Ecto neural progenitor cell (in vitro differentiated cells): ENCODE data around the gene ABHD15.

Experiments
- DNase-seq: peaks from one replicate; pipeline ENCODE4 v3.0.0-alpha.2; 2018; ENCODE audit warnings: low spot score

ABHD15 gene

GRCh38 chr17:29583324-29584248 is 16.7 kb upstream of the ABHD15 start:
- DNase-seq: peak; percentile 47

- DNase-seq: no peak
Measured at GRCh38 chr17:29582772-29583171, 15.9 kb upstream of the ABHD15 start.

GRCh38 chr17:29582254-29582765 is 15.5 kb upstream of the ABHD15 start:
- DNase-seq: no peak

GRCh38 chr17:29581583-29582253 is 14.9 kb upstream of the ABHD15 start:
- DNase-seq: peak; percentile 46

GRCh38 chr17:29579866-29580771 is 13.3 kb upstream of the ABHD15 start:
- DNase-seq: peak; percentile 86

- DNase-seq: no peak
Measured at GRCh38 chr17:29578626-29579485, 12.0 kb upstream of the ABHD15 start.

GRCh38 chr17:29577385-29578211 is 10.8 kb upstream of the ABHD15 start:
- DNase-seq: no peak

- no peak for DNase-seq
Measured at GRCh38 chr17:29577001-29577370, 10.1 kb upstream of the ABHD15 start.

GRCh38 chr17:29576214-29577000 is 9.6 kb upstream of the ABHD15 start:
- no peak for DNase-seq

- DNase-seq: no peak
Measured at GRCh38 chr17:29575511-29576213, 8.8 kb upstream of the ABHD15 start.

- DNase-seq: no peak
Measured at GRCh38 chr17:29574732-29575510, 8.1 kb upstream of the ABHD15 start.

- DNase-seq: no peak
Measured at GRCh38 chr17:29573871-29574731, 7.3 kb upstream of the ABHD15 start.

GRCh38 chr17:29573558-29573869 is 6.7 kb upstream of the ABHD15 start:
- DNase-seq: peak; percentile 48

GRCh38 chr17:29572691-29573557 is 6.1 kb upstream of the ABHD15 start:
- peak; percentile 88 for DNase-seq

GRCh38 chr17:29571883-29572681 is 5.2 kb upstream of the ABHD15 start:
- DNase-seq: peak; percentile 50
